Liver (tissue), 9 donors: ENCODE measurements around the gene BRIX1. TPM values are rescaled to one million over a fixed set of nuclear protein-coding genes. Genes with fewer than 3 reads are reported as not detected.

Experiments used
- DNase-seq: peaks from one replicate; pipeline ENCODE4 v3.0.0-alpha.2; 2017; ENCODE audit warnings: low spot score
- H3K27ac ChIP-seq, 2 donors: one replicate each; pipeline ENCODE4 v1.7.0; 2013; ENCODE audit warnings: inconsistent platforms in 2 of 2, low read length in 2 of 2, control low read depth in 1 of 2, low read depth in 1 of 2, mild to moderate bottlenecking in 1 of 2
- H3K27me3 ChIP-seq, 4 donors: one replicate each; pipeline versions ENCODE4 v1.6.1 to v1.7.0; 2013; ENCODE audit warnings: low read length in 3 of 4, inconsistent platforms in 1 of 4, mild to moderate bottlenecking in 1 of 4, moderate library complexity in 1 of 4; ENCODE audit not compliant: control insufficient read depth in 4 of 4, insufficient read depth in 4 of 4
- H3K36me3 ChIP-seq, 4 donors: one replicate each; pipeline versions ENCODE4 v1.6.1 to v1.7.0; 2013; ENCODE audit warnings: low read length in 3 of 4, mild to moderate bottlenecking in 3 of 4, low read depth in 1 of 4, moderate library complexity in 1 of 4; ENCODE audit not compliant: control insufficient read depth in 4 of 4, insufficient read depth in 3 of 4
- H3K4me1 ChIP-seq, 4 donors: one replicate each; pipeline versions ENCODE4 v1.6.1 to v1.7.0; 2013; ENCODE audit warnings: low read length in 3 of 4, mild to moderate bottlenecking in 3 of 4, moderate library complexity in 1 of 4; ENCODE audit not compliant: control insufficient read depth in 4 of 4, insufficient read depth in 4 of 4
- H3K4me3 ChIP-seq, 3 donors: one replicate each; pipeline versions ENCODE4 v1.6.1 to v1.7.0; 2013; ENCODE audit warnings: low read length in 3 of 3, control low read depth in 1 of 3, low read depth in 1 of 3, mild to moderate bottlenecking in 1 of 3
- H3K9ac ChIP-seq, 2 donors: one replicate each; pipeline ENCODE4 v1.7.0; 2013; ENCODE audit warnings: low read length in 2 of 2, mild to moderate bottlenecking in 2 of 2, moderate library complexity in 2 of 2, control low read depth in 1 of 2, low read depth in 1 of 2
- H3K9me3 ChIP-seq, 4 donors: one replicate each; pipeline versions ENCODE4 v1.6.1 to v1.7.0; 2013; ENCODE audit warnings: low read length in 3 of 4; ENCODE audit not compliant: control insufficient read depth in 4 of 4
- CTCF ChIP-seq: fragments of 150-350 bp; IDR thresholded peaks from 2 replicates; pipeline ENCODE4 v1.5.1; 2017; ENCODE audit warnings: improper control_type of control experiment, low read depth, low read length; ENCODE audit not compliant: missing input control
- FOXA1 ChIP-seq: IDR thresholded peaks from 2 replicates; pipeline ENCODE4 v1.6.1; 2016; ENCODE audit warnings: antibody characterized with exemption
- FOXA2 ChIP-seq: IDR thresholded peaks from 2 replicates; pipeline ENCODE4 v1.6.1; 2016; ENCODE audit warnings: antibody characterized with exemption
- HNF4G ChIP-seq: IDR thresholded peaks from 2 replicates; pipeline ENCODE4 v1.6.1; 2016; ENCODE audit warnings: antibody characterized with exemption
- RAD21 ChIP-seq, 2 donors: IDR thresholded peaks; 2 replicates each; pipeline ENCODE4 v1.6.1; 2016; ENCODE audit warnings: antibody characterized with exemption in 2 of 2, mild to moderate bottlenecking in 2 of 2
- REST ChIP-seq: IDR thresholded peaks from 2 replicates; pipeline ENCODE4 v1.6.1; 2016; ENCODE audit warnings: antibody characterized with exemption, mild to moderate bottlenecking
- SP1 ChIP-seq: IDR thresholded peaks from 2 replicates; pipeline ENCODE4 v1.6.1; 2018; ENCODE audit warnings: antibody characterized with exemption, mild to moderate bottlenecking
- TAF1 ChIP-seq: conservative IDR thresholded peaks from 2 replicates; pipeline ENCODE4 v1.6.1; 2016; ENCODE audit warnings: antibody characterized with exemption, mild to moderate bottlenecking
- YY1 ChIP-seq: IDR thresholded peaks from 2 replicates; pipeline ENCODE4 v1.6.1; 2016; ENCODE audit warnings: antibody characterized with exemption, mild to moderate bottlenecking
- ZBTB33 ChIP-seq: IDR thresholded peaks from 2 replicates; pipeline ENCODE4 v1.6.1; 2016; ENCODE audit warnings: antibody characterized with exemption
- WGBS: extraction: QIAGEN DNeasy Blood & Tissue Kit; methylation state at CpG from one replicate; pipeline ENCODE4 v1.1.7; 2013; 5-methylcytosine and 5-hydroxymethylcytosine counted together
- polyA plus RNA-seq, 2 donors: library from polyadenylated mRNA; stranded (reverse) in 1 of 2; unstranded in 1 of 2; fragments of 200-250 nt in 1 of 2; fragments of >200 nt in 1 of 2; fragmentation: Nextera tagmentation in 1 of 2; extraction: Ambion mirVana in 1 of 2; gene quantifications; one replicate each; pipeline versions ENCODE4 v1.2.1 to v1.2.3, GENCODE V29; 2013 to 2015
- total RNA-seq, 2 donors: library from RNA; depleted of rRNA; stranded (reverse); fragments of >200 nt; gene quantifications; one replicate each; pipeline ENCODE4 v1.2.3, GENCODE V29; 2014
- TF ChIP-seq, protein P1 (sequence below): IDR thresholded peaks from 2 replicates; pipeline ENCODE4 v1.6.1; 2016; ENCODE audit warnings: antibody characterized with exemption
- donor health status: healthy.
- donor health status: healthy.
- donor health status: healthy.
- donor health status: healthy.
- donor health status: healthy.

BRIX1 gene
- total and polyA plus RNA-seq, 4 donors: 6.7 to 15.7 (median 10.5) TPM

GRCh38 chr5:34881246-34881645 is 34.3 kb upstream of the BRIX1 start (continued):
- TF ChIP-seq REST: no peak

DNA sequence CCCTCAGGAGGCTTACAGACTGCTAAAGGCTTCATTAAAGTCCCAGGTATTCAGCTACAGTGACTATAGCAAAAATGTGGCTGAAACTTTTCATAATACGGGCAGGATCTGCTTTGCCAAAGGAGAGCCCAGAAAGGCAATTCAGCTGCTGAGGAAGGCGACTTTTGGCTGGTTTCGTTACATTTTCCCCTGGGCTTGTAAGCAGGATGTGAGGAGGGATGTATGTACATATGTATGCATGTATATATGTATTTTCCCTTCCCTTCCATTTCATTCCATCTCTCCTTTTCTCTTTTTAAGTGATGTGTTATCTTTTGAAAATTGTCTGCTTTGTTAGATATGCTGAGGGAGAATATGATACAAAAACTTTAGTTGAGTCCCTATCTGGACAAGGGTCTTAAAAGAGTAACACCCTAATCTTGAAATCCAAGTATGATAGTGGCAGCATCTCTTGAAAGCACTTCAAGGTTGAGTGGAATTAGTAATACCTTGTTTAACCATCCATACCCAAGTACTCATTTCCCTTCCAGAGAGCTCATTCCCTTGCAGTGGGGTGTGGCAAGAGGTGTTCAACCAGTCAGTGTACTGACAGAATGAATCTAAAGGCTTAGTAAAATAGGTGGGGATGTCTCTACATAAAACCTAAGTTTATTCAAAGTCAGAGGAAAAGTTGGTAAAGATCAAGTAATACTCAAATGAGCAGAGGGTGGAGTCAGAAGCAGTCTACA is 29.0 kb upstream of the BRIX1 start:
- Histone ChIP-seq H3K27me3 (no peaks in the 10 kb centered on the region), H3K9me3 (no peaks in the 10 kb centered on the region), H3K4me3 (no peak overlapping the region), H3K36me3 (no peaks in the 10 kb centered on the region), H3K9ac (no peak overlapping the region), H3K4me1 (no peaks in the 10 kb centered on the region), H3K27ac (no peak overlapping the region)
- WGBS: 92% methylated on average over 3 of the region's 3 CpGs
- TF ChIP-seq TAF1 (no peak), ZBTB33 (no peak), RAD21 (IDR thresholded peaks at IDR 0.05) (no peak), FOXA2 (no peak), CTCF (no peak), SP1 (no peak), HNF4G (no peak), YY1 (no peak), FOXA1 (no peak), REST (no peak)
- TF ChIP-seq, protein P1, sequence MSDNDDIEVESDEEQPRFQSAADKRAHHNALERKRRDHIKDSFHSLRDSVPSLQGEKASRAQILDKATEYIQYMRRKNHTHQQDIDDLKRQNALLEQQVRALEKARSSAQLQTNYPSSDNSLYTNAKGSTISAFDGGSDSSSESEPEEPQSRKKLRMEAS: no peak
- DNase-seq: no peak
